Chondrocyte (in vitro differentiated cells): ENCODE results near the gene EIF3K. TPM values are rescaled to one million over a fixed set of nuclear protein-coding genes. Genes with fewer than 3 reads are reported as not detected.

ENCODE experiments used
- DNase-seq: peaks from one replicate; pipeline ENCODE4 v3.0.0; 2021; ENCODE audit warnings: mixed read lengths, low spot score
- H3K27ac Mint-ChIP-seq: one replicate; pipeline ENCODE4 v1.8.0; 2021; ENCODE audit warnings: mild to moderate bottlenecking, moderate library complexity, mixed read lengths; ENCODE audit not compliant: unreplicated experiment
- H3K27me3 Mint-ChIP-seq: 2 replicates; pipeline ENCODE4 v1.8.0; 2021; ENCODE audit warnings: low read depth, mixed read lengths
- H3K36me3 Mint-ChIP-seq: 2 replicates; pipeline ENCODE4 v1.8.0; 2021; ENCODE audit warnings: low read depth, mixed read lengths
- H3K4me1 Mint-ChIP-seq: 2 replicates; pipeline ENCODE4 v1.8.0; 2021; ENCODE audit warnings: low read depth, mild to moderate bottlenecking, mixed read lengths
- H3K4me3 Mint-ChIP-seq: one replicate; pipeline ENCODE4 v1.8.0; 2021; ENCODE audit warnings: mild to moderate bottlenecking, moderate library complexity, mixed read lengths; ENCODE audit not compliant: unreplicated experiment
- H3K9me3 Mint-ChIP-seq: 2 replicates; pipeline ENCODE4 v1.8.0; 2021; ENCODE audit warnings: low read depth, mixed read lengths
- CTCF ChIP-seq: fragments of 200-600 bp; sonication (generic); IDR thresholded peaks from 2 replicates; pipeline ENCODE4 v1.5.0; 2021; ENCODE audit warnings: antibody characterized with exemption, mild to moderate bottlenecking, moderate library complexity
- total RNA-seq: library from RNA; stranded (reverse); gene quantifications from 3 replicates; pipeline ENCODE4 v1.2.1, GENCODE V29; 2021

EIF3K gene
- total RNA-seq, 1 donor from 2014 or later: 185 TPM

DNA sequence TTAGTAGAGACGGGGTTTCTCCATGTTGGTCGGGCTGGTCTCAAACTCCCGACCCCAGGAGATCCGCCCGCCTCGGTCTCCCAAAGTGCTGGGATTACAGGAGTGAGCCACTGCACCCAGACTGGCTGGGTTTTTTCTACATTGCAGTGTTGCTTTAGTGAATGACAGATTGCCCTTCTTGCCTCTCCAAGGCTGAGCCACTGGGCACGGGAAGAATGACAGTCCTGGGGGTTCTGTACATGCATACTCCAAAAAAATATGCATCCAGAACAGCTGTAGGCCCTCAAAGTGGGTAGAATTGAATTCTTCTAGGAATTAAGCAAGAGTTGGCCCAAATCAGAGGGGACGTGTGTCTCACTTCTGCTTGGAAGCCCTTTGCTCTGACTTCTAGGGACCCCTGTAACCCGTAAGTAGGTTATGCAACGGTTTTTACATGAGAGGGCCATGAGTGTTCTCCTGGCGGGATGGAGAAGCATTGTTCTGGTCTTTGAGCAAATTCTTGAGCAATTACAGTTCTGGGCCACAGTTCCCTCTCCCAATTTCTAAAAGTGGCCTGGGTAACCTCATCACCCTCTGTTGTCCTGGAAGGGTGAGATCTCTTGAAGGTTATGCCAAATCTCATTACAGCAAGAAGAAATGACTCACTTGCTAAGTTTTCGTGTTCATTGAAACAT, 32.1 kb downstream of the EIF3K start:
- Mint-ChIP-seq H3K27ac (peak overlapping the region; percentile 99), H3K4me3 (peak overlapping the region; percentile 100), H3K4me1 (peaks cover 71% of the 10 kb centered on the region), H3K9me3 (no peaks in the 10 kb centered on the region), H3K36me3 (peaks cover 16% of the 10 kb centered on the region), H3K27me3 (no peaks in the 10 kb centered on the region)
- no peak for TF ChIP-seq CTCF
- no peak for DNase-seq

DNA sequence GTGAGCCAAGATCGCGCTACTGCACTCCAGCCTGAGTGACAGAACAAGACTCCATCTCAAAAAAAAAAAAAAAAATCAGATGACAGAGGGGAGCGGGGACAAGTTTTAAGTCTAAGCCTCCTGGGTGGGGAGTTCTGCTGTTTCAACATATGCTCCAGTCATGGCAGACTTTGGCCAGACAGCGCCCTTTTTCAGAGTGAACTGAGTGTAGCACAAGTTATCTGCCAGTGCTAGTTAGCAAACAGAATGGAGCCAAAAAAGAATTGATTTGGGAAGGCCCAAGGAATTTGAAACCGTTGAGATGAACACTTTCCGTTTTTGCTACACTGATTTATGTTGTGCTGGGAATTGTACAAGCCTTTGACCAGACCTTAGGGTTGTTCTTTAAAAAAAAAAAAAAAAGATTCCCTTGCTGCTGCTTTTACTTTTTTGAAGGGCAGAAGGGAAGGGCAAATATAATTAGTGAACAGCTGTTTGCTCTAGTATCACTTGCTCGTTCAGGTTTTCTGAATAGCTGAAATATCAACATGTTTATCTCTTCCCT, 34.1 kb downstream of the EIF3K start:
- peak overlapping the region; percentile 100 for H3K4me3 Mint-ChIP-seq
- H3K9me3 Mint-ChIP-seq: no peaks in the 10 kb centered on the region
- peak overlapping the region; percentile 99 for H3K27ac Mint-ChIP-seq
- TF ChIP-seq CTCF: no peak
- H3K36me3 Mint-ChIP-seq: peaks cover 20% of the 10 kb centered on the region
- H3K27me3 Mint-ChIP-seq: no peaks in the 10 kb centered on the region
- no peak for DNase-seq
- peaks cover 89% of the 10 kb centered on the region for H3K4me1 Mint-ChIP-seq

DNA sequence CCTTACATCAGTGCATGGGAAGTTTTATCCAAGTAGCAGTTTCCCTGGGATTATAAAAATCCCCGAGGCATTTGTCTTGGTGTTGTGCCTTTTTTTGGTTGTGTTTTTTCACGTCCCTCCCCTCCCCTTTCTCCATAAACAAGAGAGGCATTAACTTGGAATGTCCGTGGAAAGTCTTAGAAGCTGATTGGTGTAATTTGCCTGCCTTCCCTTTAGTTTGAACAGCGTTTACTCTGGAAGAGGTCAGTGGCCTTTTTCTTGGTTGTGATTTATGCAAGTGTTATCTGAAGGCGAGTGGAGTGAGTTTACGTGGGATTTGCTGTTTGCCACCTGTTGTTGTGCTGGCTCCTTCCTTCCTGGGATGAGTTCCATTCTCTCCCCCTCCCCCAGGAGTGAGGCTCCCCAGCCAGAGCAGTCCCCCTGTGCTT, 35.7 kb downstream of the EIF3K start:
- peak overlapping the region; percentile 10 for H3K4me3 Mint-ChIP-seq
- H3K4me1 Mint-ChIP-seq: peaks cover 100% of the 10 kb centered on the region
- no peaks in the 10 kb centered on the region for H3K27me3 Mint-ChIP-seq
- TF ChIP-seq CTCF: no peak
- no peak for DNase-seq
- peak overlapping the region; percentile 99 for H3K27ac Mint-ChIP-seq
- no peaks in the 10 kb centered on the region for H3K9me3 Mint-ChIP-seq
- H3K36me3 Mint-ChIP-seq: peaks cover 9% of the 10 kb centered on the region

GRCh38 chr19:38655148-38655824, 36.3 kb downstream of the EIF3K start:
- H3K4me1 Mint-ChIP-seq: peaks cover 100% of the 10 kb centered on the region
- no peak for DNase-seq

More at GRCh38 chr19:38655148-38655824, 36.3 kb downstream of the EIF3K start:
- TF ChIP-seq CTCF: no peak
- Mint-ChIP-seq H3K9me3 (no peaks in the 10 kb centered on the region), H3K36me3 (peaks cover 9% of the 10 kb centered on the region), H3K27me3 (no peaks in the 10 kb centered on the region), H3K4me3 (peak overlapping the region; percentile 27), H3K27ac (peak overlapping the region; percentile 99)
